Measurements from ENCODE around the gene GEMIN7. TPM values are rescaled to one million over a fixed set of nuclear protein-coding genes. Genes with fewer than 3 reads are reported as not detected.

Gene GEMIN7
- total and polyA plus RNA-seq, 2 of the 13 experiments (the other 11 are each of a cell fraction or from before 2014, with no cell fraction given), result 24.1 to 30.6 TPM

DNA sequence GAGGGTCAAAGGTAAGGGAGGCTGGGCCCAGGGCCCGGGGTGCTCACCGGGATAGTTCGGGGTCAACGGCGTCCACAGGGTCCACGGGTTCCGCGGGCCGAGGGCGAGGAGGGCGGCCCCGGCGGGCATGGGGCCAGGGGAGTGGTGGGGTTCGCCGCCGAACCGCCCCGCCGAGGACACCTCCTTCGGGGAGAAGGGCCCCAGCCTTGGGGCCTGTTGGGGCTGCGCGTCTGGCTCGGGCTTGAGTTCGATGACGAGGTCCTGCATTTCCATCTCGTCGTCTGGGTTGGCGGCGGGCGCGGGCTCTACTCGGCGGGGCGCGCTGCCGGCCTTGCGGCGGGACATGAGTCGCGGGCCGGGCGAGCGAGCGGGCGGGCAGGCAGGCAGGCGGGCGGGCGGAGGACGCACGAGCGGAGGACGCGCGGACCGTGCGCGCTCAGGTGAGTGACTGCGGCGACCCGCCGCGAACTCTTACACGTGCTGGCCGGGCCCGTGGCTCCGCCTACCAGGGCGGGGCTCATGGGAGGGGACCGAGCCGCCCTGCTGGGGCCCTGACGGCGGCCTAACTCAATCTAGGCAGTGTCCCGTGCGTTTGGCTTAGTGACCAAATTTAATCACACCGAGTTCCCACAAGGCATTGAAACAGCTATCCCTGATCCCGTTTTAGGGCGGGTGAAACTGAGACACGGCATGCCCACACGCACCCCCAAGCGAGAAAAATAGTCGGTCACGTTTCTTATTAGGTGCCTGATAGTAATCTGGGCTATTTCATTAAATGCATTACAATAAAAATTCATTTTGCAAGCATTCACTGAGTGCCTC lies 2.8 kb upstream of the GEMIN7 start, which contains the start of gene ZNF296 (continued):
- TF ChIP-seq, protein P1, sequence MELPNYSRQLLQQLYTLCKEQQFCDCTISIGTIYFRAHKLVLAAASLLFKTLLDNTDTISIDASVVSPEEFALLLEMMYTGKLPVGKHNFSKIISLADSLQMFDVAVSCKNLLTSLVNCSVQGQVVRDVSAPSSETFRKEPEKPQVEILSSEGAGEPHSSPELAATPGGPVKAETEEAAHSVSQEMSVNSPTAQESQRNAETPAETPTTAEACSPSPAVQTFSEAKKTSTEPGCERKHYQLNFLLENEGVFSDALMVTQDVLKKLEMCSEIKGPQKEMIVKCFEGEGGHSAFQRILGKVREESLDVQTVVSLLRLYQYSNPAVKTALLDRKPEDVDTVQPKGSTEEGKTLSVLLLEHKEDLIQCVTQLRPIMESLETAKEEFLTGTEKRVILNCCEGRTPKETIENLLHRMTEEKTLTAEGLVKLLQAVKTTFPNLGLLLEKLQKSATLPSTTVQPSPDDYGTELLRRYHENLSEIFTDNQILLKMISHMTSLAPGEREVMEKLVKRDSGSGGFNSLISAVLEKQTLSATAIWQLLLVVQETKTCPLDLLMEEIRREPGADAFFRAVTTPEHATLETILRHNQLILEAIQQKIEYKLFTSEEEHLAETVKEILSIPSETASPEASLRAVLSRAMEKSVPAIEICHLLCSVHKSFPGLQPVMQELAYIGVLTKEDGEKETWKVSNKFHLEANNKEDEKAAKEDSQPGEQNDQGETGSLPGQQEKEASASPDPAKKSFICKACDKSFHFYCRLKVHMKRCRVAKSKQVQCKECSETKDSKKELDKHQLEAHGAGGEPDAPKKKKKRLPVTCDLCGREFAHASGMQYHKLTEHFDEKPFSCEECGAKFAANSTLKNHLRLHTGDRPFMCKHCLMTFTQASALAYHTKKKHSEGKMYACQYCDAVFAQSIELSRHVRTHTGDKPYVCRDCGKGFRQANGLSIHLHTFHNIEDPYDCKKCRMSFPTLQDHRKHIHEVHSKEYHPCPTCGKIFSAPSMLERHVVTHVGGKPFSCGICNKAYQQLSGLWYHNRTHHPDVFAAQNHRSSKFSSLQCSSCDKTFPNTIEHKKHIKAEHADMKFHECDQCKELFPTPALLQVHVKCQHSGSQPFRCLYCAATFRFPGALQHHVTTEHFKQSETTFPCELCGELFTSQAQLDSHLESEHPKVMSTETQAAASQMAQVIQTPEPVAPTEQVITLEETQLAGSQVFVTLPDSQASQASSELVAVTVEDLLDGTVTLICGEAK (IDR thresholded peaks at IDR 0.05), result no peak
- TF ChIP-seq, protein P1 (CRISPR knock-in tag; IDR thresholded peaks at IDR 0.05), result peak; percentile 62; the same call in 1 of the 2 replicates
- TF ChIP-seq HIVEP1 (CRISPR knock-in tag; IDR thresholded peaks at IDR 0.05) (no peak), TRIM24 (CRISPR knock-in tag; IDR thresholded peaks at IDR 0.05) (no peak), ZNF251 (CRISPR knock-in tag; IDR thresholded peaks at IDR 0.05) (no peak), ZNF567 (CRISPR knock-in tag; IDR thresholded peaks at IDR 0.05; ENCODE audit: borderline replicate concordance) (no peak), JARID2 (CRISPR knock-in tag; IDR thresholded peaks at IDR 0.05; ENCODE audit: insufficient replicate concordance) (no peak), POLR2A (IDR thresholded peaks at IDR 0.05; ENCODE audit: insufficient read depth in 1 of 2, low read depth in 2 of 2, low read length in 2 of 2) (peak; percentile 71 to 93), ASH2L (IDR thresholded peaks at IDR 0.05; ENCODE audit: insufficient read length, low read depth, low read length) (peak; percentile 61), IRF2 (CRISPR knock-in tag; IDR thresholded peaks at IDR 0.05) (peak; percentile 10; the same call in 1 of the 2 replicates), IKZF4 (CRISPR knock-in tag; IDR thresholded peaks at IDR 0.05; ENCODE audit: borderline replicate concordance, low read depth, not compliant biosample characterization) (peak; percentile 63), ZNF782 (CRISPR knock-in tag; IDR thresholded peaks at IDR 0.05; ENCODE audit: borderline replicate concordance) (no peak), BORCS8-MEF2B (CRISPR knock-in tag; IDR thresholded peaks at IDR 0.05) (no peak), ZFAT (CRISPR knock-in tag; conservative IDR thresholded peaks at IDR 0.05) (no peak), TARDBP (CRISPR knock-in tag; IDR thresholded peaks at IDR 0.05) (no peak), EED (CRISPR knock-in tag; IDR thresholded peaks at IDR 0.05) (peak; percentile 32; the same call in 1 of the 2 replicates), TOE1 (CRISPR knock-in tag; IDR thresholded peaks at IDR 0.05) (no peak)
- TF ChIP-seq, protein P2, sequence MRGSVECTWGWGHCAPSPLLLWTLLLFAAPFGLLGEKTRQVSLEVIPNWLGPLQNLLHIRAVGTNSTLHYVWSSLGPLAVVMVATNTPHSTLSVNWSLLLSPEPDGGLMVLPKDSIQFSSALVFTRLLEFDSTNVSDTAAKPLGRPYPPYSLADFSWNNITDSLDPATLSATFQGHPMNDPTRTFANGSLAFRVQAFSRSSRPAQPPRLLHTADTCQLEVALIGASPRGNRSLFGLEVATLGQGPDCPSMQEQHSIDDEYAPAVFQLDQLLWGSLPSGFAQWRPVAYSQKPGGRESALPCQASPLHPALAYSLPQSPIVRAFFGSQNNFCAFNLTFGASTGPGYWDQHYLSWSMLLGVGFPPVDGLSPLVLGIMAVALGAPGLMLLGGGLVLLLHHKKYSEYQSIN (CRISPR knock-in tag; IDR thresholded peaks at IDR 0.05; ENCODE audit: borderline replicate concordance), result no peak
- TF ChIP-seq, protein P3, sequence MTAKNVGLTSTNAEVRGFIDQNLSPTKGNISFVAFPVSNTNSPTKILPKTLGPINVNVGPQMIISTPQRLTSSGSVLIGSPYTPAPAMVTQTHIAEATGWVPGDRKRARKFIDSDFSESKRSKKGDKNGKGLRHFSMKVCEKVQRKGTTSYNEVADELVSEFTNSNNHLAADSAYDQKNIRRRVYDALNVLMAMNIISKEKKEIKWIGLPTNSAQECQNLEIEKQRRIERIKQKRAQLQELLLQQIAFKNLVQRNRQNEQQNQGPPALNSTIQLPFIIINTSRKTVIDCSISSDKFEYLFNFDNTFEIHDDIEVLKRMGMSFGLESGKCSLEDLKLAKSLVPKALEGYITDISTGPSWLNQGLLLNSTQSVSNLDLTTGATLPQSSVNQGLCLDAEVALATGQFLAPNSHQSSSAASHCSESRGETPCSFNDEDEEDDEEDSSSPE (CRISPR knock-in tag; IDR thresholded peaks at IDR 0.05), result no peak; the same call in 1 of the 2 replicates
